ENCODE data around the gene SKA1. TPM values are rescaled to one million over a fixed set of nuclear protein-coding genes. Genes with fewer than 3 reads are reported as not detected.

Gene SKA1
- total and polyA plus RNA-seq, 2 of the 13 experiments (the other 11 are each of a cell fraction or from before 2014, with no cell fraction given) = 5.3 to 21.3 TPM

GRCh38 chr18:50358844-50359243, 16.0 kb upstream of the SKA1 start:
- TF ChIP-seq ZBTB39 (CRISPR knock-in tag; IDR thresholded peaks at IDR 0.05) (no peak), PAWR (CRISPR knock-in tag; IDR thresholded peaks at IDR 0.05; ENCODE audit: borderline replicate concordance) (no peak), BRCA1 (CRISPR knock-in tag; IDR thresholded peaks at IDR 0.05) (no peak), ESRRA (CRISPR knock-in tag; IDR thresholded peaks at IDR 0.05; ENCODE audit: low read depth) (no peak), REXO4 (CRISPR knock-in tag; IDR thresholded peaks at IDR 0.05; ENCODE audit: borderline replicate concordance) (no peak), ZNF280D (CRISPR knock-in tag; IDR thresholded peaks at IDR 0.05) (no peak), ZNF619 (CRISPR knock-in tag; IDR thresholded peaks at IDR 0.05) (no peak), AKNA (CRISPR knock-in tag; IDR thresholded peaks at IDR 0.05; ENCODE audit: borderline replicate concordance) (no peak), EED (CRISPR knock-in tag; IDR thresholded peaks at IDR 0.05) (no peak), THYN1 (CRISPR knock-in tag; IDR thresholded peaks at IDR 0.05; ENCODE audit: borderline replicate concordance, low read depth) (no peak), MED8 (CRISPR knock-in tag; IDR thresholded peaks at IDR 0.05; ENCODE audit: insufficient replicate concordance) (no peak), MEF2D (CRISPR knock-in tag; IDR thresholded peaks at IDR 0.05) (no peak), HOXD1 (CRISPR knock-in tag; IDR thresholded peaks at IDR 0.05) (no peak), PAF1 (CRISPR knock-in tag; IDR thresholded peaks at IDR 0.05) (no peak), PHF5A (CRISPR knock-in tag; IDR thresholded peaks at IDR 0.05; ENCODE audit: low read depth, unreplicated experiment) (no peak), SATB2 (CRISPR knock-in tag; IDR thresholded peaks at IDR 0.05) (no peak)
- ATAC-seq = no peak
- Histone ChIP-seq H4K20me1 (ENCODE audit: insufficient read depth, low read length) (no peaks in the 10 kb centered on the region), H3K36me3 (replicated peaks in 1 of 2; ENCODE audit: control insufficient read depth in 1 of 2, insufficient read depth in 2 of 2, low read length in 2 of 2) (no peaks in the 10 kb centered on the region), H3K4me2 (ENCODE audit: low read depth, low read length) (no peak overlapping the region), H3K4me1 (ENCODE audit: insufficient read depth, low read length) (peaks cover 25% of the 10 kb centered on the region), H3K4me3 (replicated peaks in 1 of 3; ENCODE audit: insufficient read depth in 1 of 3, low read depth in 2 of 3, low read length in 3 of 3) (no peak overlapping the region), H3K9me3 (ENCODE audit: low read length) (no peaks in the 10 kb centered on the region), H3K27ac (ENCODE audit: extremely low read length, insufficient read depth, low read length) (no peak overlapping the region), H3K79me2 (ENCODE audit: insufficient read depth, low read length) (no peaks in the 10 kb centered on the region), H3K9ac (ENCODE audit: insufficient read depth, low read depth, low read length) (no peak overlapping the region), H2AFZ (ENCODE audit: low read length) (no peak overlapping the region), H3K27me3 (ENCODE audit: control insufficient read depth in 1 of 2, insufficient read depth in 2 of 2, low read length in 2 of 2) (peaks cover 2 to 4% of the 10 kb centered on the region in 2 experiments; a peak in 3 of 5 replicates)
- CTCF ChIA-PET (ENCODE audit: low intra/inter-chr PET ratio, low total read pairs) = no interaction called here
- intact Hi-C loops (cut with micrococcal nuclease; ENCODE audit: unreplicated experiment) (loop anchor here (5.0 kb wide), 3 partner anchors 52 to 72 kb away; partner anchors contain the start of gene CXXC1), in situ Hi-C loops (cut with HindIII; ENCODE audit: extremely low pct_ligation_motif_present, low pct_unique_long_range_greater_than_20kb) (loop anchor here (10.0 kb wide), 1 partner anchor 144 kb away; no protein-coding TSS in a partner anchor)
- FAIRE-seq = no peak
- no peak for DNase-seq (ENCODE audit: low spot score)
- no TSS peak for BruUV-seq (replicated peaks)
- POLR2A ChIA-PET = no interaction called here
- 0% methylated on average over 1 of the region's 1 CpG for WGBS (ENCODE audit: low lambda C conversion rate)
